GM21529 (cell line): Measurements from ENCODE around the gene DDX56.
"Not testable (repeated sequence)": the region's sequence is repeated elsewhere in the genome, so short reads cannot be mapped to it uniquely, and the experiment has no call there.

Source experiments
- ATAC-seq: cut with Tn5 transposase; IDR thresholded peaks from one replicate; pipeline ENCODE4 v1.9.1; 2021; ENCODE audit not compliant: unreplicated experiment

Gene DDX56

GRCh38 chr7:44597181-44597580 is 23.5 kb upstream of the DDX56 start:
- not testable (repeated sequence) for ATAC-seq

GRCh38 chr7:44595934-44596635 is 22.4 kb upstream of the DDX56 start:
- ATAC-seq, result no peak

- no peak for ATAC-seq
These were observed 17.2 kb upstream of the DDX56 start for GRCh38 chr7:44590910-44591309.

- ATAC-seq, result peak; percentile 66
These were observed 14.4 kb upstream of the DDX56 start for GRCh38 chr7:44587843-44588711.

GRCh38 chr7:44583146-44583865 is 9.6 kb upstream of the DDX56 start:
- no peak for ATAC-seq

- peak; percentile 84 for ATAC-seq
These were observed 8.3 kb upstream of the DDX56 start, which contains the start of gene TMED4 for GRCh38 chr7:44581879-44582603. Gene TMED4 (minus strand): TSS chr7:44582231. CDS start chr7:44582206, 25 bp downstream.

GRCh38 chr7:44580945-44581878 is 7.5 kb upstream of the DDX56 start:
- ATAC-seq, result peak; percentile 38

- ATAC-seq, result no peak
These were observed 2.5 kb upstream of the DDX56 start for GRCh38 chr7:44576228-44576627.

- no peak for ATAC-seq
These were observed 1.3 kb upstream of the DDX56 start for GRCh38 chr7:44575054-44575453.

- no peak for ATAC-seq
These were observed 672 bp upstream of the DDX56 start for GRCh38 chr7:44574287-44574872.

- no peak for ATAC-seq
These were observed 937 bp downstream of the DDX56 start for GRCh38 chr7:44572771-44573170.

- ATAC-seq, result no peak
These were observed 3.7 kb downstream of the DDX56 start for GRCh38 chr7:44569959-44570358.

GRCh38 chr7:44568771-44569560 is 4.7 kb downstream of the DDX56 start:
- ATAC-seq, result no peak

GRCh38 chr7:44567884-44568283 is 5.8 kb downstream of the DDX56 start:
- ATAC-seq, result no peak

GRCh38 chr7:44566680-44567079 is 7.0 kb downstream of the DDX56 start:
- no peak for ATAC-seq

GRCh38 chr7:44565795-44566559 is 7.7 kb downstream of the DDX56 start:
- ATAC-seq, result peak; percentile 40

- peak; percentile 74 for ATAC-seq
These were observed 8.5 kb downstream of the DDX56 start for GRCh38 chr7:44565097-44565794.
